Sigmoid colon (tissue), 4 donors: ENCODE data around the gene THAP12.
"Not testable (repeated sequence)": the region's sequence is repeated elsewhere in the genome, so short reads cannot be mapped to it uniquely, and the experiment has no call there.

ENCODE experiments used
- EP300 ChIP-seq, 4 donors: sonication (generic); formaldehyde crosslinking; IDR thresholded peaks; one replicate each; pipeline ENCODE4 v1.6.1; 2017; ENCODE audit warnings: antibody characterized with exemption in 4 of 4
- POLR2A ChIP-seq, 2 donors: fragments of 450-650 bp; IDR thresholded peaks; one replicate each; pipeline ENCODE4 v1.6.1; 2016; ENCODE audit warnings: antibody characterized with exemption in 2 of 2, mild to moderate bottlenecking in 2 of 2, moderate library complexity in 2 of 2
- TF ChIP-seq, protein P1 (sequence below), 4 experiments: fragments of 450-650 bp in 3 of 4; fragments of 200-600 bp in 1 of 4; IDR thresholded peaks; one replicate each; pipeline ENCODE4 v1.5.1; 2016 to 2019; ENCODE audit warnings: antibody characterized with exemption in 4 of 4, mild to moderate bottlenecking in 3 of 4, moderate library complexity in 2 of 4

DNA sequence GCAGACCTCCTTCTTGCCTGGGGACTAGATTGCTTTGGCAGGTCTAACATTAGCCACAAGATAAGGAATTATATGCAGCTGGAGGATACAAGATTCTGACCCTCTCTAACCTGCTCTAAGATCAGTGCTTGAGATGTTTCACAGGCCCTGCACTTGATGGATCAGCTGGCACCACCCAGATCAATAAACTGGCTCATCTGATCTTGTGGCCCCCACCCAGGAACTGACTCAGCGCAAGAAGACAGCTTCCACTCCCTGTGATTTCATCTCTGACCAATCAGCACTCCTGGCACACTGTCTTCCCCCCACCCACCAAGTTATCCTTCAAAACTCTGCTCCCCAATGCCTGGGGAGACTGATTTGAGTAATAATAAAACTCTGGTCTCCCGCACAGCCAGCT lies 57.6 kb downstream of the THAP12 start:
- TF ChIP-seq, protein P1, sequence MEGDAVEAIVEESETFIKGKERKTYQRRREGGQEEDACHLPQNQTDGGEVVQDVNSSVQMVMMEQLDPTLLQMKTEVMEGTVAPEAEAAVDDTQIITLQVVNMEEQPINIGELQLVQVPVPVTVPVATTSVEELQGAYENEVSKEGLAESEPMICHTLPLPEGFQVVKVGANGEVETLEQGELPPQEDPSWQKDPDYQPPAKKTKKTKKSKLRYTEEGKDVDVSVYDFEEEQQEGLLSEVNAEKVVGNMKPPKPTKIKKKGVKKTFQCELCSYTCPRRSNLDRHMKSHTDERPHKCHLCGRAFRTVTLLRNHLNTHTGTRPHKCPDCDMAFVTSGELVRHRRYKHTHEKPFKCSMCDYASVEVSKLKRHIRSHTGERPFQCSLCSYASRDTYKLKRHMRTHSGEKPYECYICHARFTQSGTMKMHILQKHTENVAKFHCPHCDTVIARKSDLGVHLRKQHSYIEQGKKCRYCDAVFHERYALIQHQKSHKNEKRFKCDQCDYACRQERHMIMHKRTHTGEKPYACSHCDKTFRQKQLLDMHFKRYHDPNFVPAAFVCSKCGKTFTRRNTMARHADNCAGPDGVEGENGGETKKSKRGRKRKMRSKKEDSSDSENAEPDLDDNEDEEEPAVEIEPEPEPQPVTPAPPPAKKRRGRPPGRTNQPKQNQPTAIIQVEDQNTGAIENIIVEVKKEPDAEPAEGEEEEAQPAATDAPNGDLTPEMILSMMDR (IDR thresholded peaks at IDR 0.05) = not testable (repeated sequence)
- TF ChIP-seq EP300, POLR2A (IDR thresholded peaks at IDR 0.05): not testable (repeated sequence)
